Duodenal mucosa (tissue), 2 donors: ENCODE data around the gene SMOC1.

ENCODE experiments used
- H3K27ac ChIP-seq: one replicate; pipeline ENCODE4 v1.7.0; 2013; ENCODE audit warnings: low read depth, low read length
- H3K27me3 ChIP-seq, 2 donors: one replicate each; pipeline ENCODE4 v1.7.0; 2013; ENCODE audit warnings: low read length in 2 of 2, control low read depth in 1 of 2; ENCODE audit not compliant: insufficient read depth in 2 of 2, control insufficient read depth in 1 of 2
- H3K36me3 ChIP-seq, 2 donors: one replicate each; pipeline ENCODE4 v1.7.0; 2013; ENCODE audit warnings: low read length in 2 of 2, control low read depth in 1 of 2; ENCODE audit not compliant: insufficient read depth in 2 of 2, control insufficient read depth in 1 of 2
- H3K4me1 ChIP-seq, 2 donors: one replicate each; pipeline ENCODE4 v1.7.0; 2013; ENCODE audit warnings: low read length in 2 of 2, control low read depth in 1 of 2; ENCODE audit not compliant: insufficient read depth in 2 of 2, control insufficient read depth in 1 of 2
- H3K4me3 ChIP-seq, 2 donors: one replicate each; pipeline ENCODE4 v1.7.0; 2013; ENCODE audit warnings: low read length in 2 of 2, low read depth in 1 of 2
- H3K9ac ChIP-seq, 2 donors: one replicate each; pipeline ENCODE4 v1.7.0; 2013; ENCODE audit warnings: low read length in 2 of 2, low read depth in 1 of 2
- H3K9me3 ChIP-seq, 2 donors: one replicate each; pipeline ENCODE4 v1.7.0; 2013; ENCODE audit warnings: low read length in 2 of 2, control low read depth in 1 of 2; ENCODE audit not compliant: control insufficient read depth in 1 of 2

Gene SMOC1

DNA sequence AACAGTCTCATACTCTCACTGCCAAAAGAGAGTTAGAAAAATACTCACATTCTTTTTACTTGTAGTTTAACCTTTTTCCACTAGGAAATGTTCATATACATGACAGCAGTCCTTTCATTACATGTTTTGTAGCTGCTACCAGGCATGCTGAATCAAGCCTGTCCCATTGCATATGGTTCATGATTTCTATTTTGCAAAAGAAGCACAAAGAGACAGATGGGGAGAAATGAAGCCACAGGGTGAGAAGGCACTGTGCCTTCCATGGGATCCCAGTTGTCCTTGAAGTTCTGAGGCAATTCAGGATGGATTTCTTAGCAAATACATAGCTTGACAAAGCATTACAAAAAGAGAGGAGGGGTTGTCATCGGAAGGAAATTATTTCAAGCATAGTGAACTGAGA, 89.5 kb downstream of the SMOC1 start:
- H3K4me3 ChIP-seq: no peak overlapping the region
- no peak overlapping the region for H3K9ac ChIP-seq
- no peaks in the 10 kb centered on the region for H3K9me3 ChIP-seq
- H3K27me3 ChIP-seq: no peaks in the 10 kb centered on the region
- H3K36me3 ChIP-seq: no peaks in the 10 kb centered on the region
- H3K4me1 ChIP-seq: no peaks in the 10 kb centered on the region
- H3K27ac ChIP-seq: no peak overlapping the region

GRCh38 chr14:69972755-69973154, 93.5 kb downstream of the SMOC1 start:
- no peak overlapping the region for H3K27ac ChIP-seq
- H3K9ac ChIP-seq: no peak overlapping the region
- H3K4me3 ChIP-seq: no peak overlapping the region
- H3K27me3 ChIP-seq: no peaks in the 10 kb centered on the region
- no peaks in the 10 kb centered on the region for H3K4me1 ChIP-seq
- H3K9me3 ChIP-seq: no peaks in the 10 kb centered on the region
- no peaks in the 10 kb centered on the region for H3K36me3 ChIP-seq

DNA sequence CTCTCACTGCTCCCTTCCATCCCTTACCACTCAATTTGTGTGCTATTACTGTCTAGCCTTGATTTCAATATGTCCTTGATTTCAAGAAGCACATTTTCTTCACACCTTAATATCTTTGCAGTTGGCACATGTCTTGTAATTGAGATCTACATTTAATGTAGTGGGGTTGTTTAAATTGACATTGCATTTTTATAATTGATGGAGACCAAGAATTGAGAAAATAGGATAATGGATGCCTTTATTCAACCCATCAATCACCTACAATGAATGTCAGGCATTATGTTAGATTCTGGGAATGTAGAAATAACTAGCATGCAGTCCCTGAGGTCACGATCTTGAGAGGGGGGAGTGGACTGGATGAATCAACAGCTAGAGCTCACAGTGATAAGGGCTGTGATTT, 94.6 kb downstream of the SMOC1 start:
- Histone ChIP-seq H3K9me3 (no peaks in the 10 kb centered on the region), H3K4me1 (no peaks in the 10 kb centered on the region), H3K27me3 (no peaks in the 10 kb centered on the region), H3K9ac (no peak overlapping the region), H3K4me3 (no peak overlapping the region), H3K36me3 (no peaks in the 10 kb centered on the region), H3K27ac (no peak overlapping the region)

- Histone ChIP-seq H3K4me1 (no peaks in the 10 kb centered on the region), H3K36me3 (no peaks in the 10 kb centered on the region), H3K9ac (no peak overlapping the region), H3K27ac (no peak overlapping the region), H3K4me3 (no peak overlapping the region), H3K27me3 (no peaks in the 10 kb centered on the region), H3K9me3 (no peaks in the 10 kb centered on the region)
Measured at GRCh38 chr14:69979882-69980281, 100.7 kb downstream of the SMOC1 start.

DNA sequence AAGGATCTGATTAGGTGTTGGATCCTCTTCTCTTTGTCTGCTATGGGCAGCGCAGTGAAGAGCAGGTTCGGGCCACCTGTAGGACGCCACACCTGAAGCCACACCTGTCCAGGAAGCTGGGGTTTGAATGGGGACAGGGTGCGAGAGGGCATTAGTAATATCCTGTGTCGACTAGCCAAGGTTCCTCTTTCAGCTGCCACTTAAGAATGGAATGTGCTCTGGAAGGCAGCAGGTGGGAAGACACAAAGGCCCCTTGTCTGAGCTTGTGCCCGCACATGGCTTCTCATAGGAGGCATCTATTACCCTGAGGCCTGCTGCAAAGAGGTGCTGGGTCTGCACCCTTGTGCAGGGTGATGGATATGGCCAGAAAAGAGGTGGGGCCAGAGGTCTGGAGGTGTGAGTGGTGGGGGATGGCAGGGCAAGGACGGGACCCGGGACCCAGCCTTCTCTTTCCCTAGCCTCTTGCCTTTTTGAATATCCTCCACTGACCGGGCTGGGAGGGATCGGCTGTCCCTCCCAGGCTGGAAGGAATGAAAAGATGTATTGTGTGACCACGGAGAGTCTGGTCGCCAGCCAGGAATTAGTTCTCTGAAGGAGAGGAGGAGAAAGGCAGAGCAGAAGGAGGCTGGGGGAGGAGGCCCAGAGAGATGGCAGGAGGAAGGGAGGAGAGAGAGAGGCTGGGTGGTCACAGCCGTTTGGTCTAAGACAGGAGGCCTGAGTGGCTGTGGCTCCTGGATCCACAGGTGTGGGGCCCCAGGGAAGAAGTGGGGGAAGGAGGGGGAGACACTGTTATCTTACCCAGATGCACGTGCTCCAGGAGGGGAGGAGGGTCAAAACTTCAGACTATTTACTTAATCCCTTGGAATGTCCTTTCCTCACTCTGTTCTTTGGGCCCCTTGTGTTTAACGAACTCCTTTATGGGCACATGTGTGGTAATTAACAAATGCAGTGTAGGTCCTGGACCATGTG, 101.5 kb downstream of the SMOC1 start:
- H3K4me1 ChIP-seq: no peaks in the 10 kb centered on the region
- H3K4me3 ChIP-seq: no peak overlapping the region
- no peaks in the 10 kb centered on the region for H3K36me3 ChIP-seq
- H3K27me3 ChIP-seq: no peaks in the 10 kb centered on the region
- H3K9me3 ChIP-seq: no peaks in the 10 kb centered on the region
- no peak overlapping the region for H3K9ac ChIP-seq
- H3K27ac ChIP-seq: no peak overlapping the region

DNA sequence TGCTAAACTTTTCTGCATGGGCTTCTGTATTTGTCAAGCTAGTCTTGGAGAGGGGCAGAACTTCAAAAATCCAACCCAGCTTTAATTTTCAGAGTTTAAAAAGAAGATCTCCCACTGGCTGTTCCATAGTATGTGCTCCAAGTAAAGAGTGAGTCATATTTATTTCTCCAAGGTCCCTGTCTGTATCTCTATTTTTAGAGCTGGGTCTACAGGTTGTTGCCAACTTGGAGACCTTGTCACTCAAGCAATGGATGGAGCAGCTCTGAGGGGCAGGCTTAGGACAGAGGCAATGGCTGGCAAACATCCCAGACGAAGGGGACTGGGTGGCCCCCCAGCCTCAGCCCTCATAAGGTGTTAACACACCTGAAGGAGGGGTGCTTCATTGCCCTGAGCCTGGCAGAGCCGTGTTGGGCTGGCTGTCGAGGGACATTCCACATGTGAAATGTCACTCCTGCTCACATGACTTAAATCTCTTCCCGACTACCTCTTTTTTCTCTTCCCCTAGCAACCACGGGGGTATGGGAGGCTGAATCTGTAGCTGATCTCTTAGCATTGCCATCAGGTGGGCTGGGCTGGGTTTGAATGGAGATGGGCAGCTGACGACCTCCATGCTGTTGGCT, 103.1 kb downstream of the SMOC1 start:
- no peaks in the 10 kb centered on the region for H3K36me3 ChIP-seq
- no peaks in the 10 kb centered on the region for H3K27me3 ChIP-seq
- no peak overlapping the region for H3K9ac ChIP-seq
- no peak overlapping the region for H3K4me3 ChIP-seq
- no peaks in the 10 kb centered on the region for H3K9me3 ChIP-seq
- H3K27ac ChIP-seq: no peak overlapping the region
- no peaks in the 10 kb centered on the region for H3K4me1 ChIP-seq

- Histone ChIP-seq H3K36me3 (no peaks in the 10 kb centered on the region), H3K9me3 (no peaks in the 10 kb centered on the region), H3K27me3 (no peaks in the 10 kb centered on the region), H3K9ac (no peak overlapping the region), H3K4me1 (no peaks in the 10 kb centered on the region), H3K4me3 (no peak overlapping the region), H3K27ac (no peak overlapping the region)
Measured at GRCh38 chr14:69982886-69983285, 103.7 kb downstream of the SMOC1 start.

GRCh38 chr14:69983317-69983716, 104.1 kb downstream of the SMOC1 start:
- Histone ChIP-seq H3K4me1 (no peaks in the 10 kb centered on the region), H3K4me3 (no peak overlapping the region), H3K27ac (no peak overlapping the region), H3K36me3 (no peaks in the 10 kb centered on the region), H3K9ac (no peak overlapping the region), H3K27me3 (no peaks in the 10 kb centered on the region), H3K9me3 (no peaks in the 10 kb centered on the region)

DNA sequence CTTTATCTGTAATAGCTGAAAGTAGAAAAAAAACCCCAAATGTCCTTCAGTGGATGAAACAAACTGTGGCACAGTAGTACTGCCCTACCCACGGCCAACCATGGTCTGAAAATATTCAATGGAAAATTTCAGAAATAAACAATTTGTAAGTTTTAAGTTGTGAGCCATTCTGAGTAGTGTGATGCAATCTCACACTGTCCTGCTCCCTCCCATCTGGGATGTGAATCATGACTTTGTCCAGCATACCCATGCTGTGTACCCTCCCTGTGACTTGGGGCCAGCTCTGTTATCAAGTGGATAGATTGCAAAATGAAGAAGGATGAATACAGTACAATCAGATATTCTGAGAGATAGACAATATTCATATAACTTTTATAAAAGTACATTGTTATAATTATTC, 106.2 kb downstream of the SMOC1 start:
- no peak overlapping the region for H3K27ac ChIP-seq
- H3K9ac ChIP-seq: no peak overlapping the region
- no peaks in the 10 kb centered on the region for H3K9me3 ChIP-seq

GRCh38 chr14:69986336-69986735, 107.1 kb downstream of the SMOC1 start:
- Histone ChIP-seq H3K4me3 (no peak overlapping the region), H3K27ac (no peak overlapping the region), H3K36me3 (no peaks in the 10 kb centered on the region), H3K9me3 (no peaks in the 10 kb centered on the region), H3K27me3 (no peaks in the 10 kb centered on the region), H3K4me1 (no peaks in the 10 kb centered on the region), H3K9ac (no peak overlapping the region)

More for the DNA sequence above, 106.2 kb downstream of the SMOC1 start:
- Histone ChIP-seq H3K27me3 (no peaks in the 10 kb centered on the region), H3K36me3 (no peaks in the 10 kb centered on the region), H3K4me3 (no peak overlapping the region), H3K4me1 (no peaks in the 10 kb centered on the region)
